ACC112 (cell line): ENCODE data around the gene TMEM164.

ENCODE experiments used
- H2AFZ ChIP-seq: fragments of 200-600 bp; sonication (generic); one replicate; pipeline ENCODE4 v1.6.0; 2017; ENCODE audit warnings: antibody characterized with exemption, low read length; ENCODE audit not compliant: unreplicated experiment
- H3K27ac ChIP-seq: fragments of 200-600 bp; sonication (generic); 2 replicates; pipeline ENCODE4 v1.5.1; 2014; ENCODE audit warnings: low read depth, mild to moderate bottlenecking, antibody characterized with exemption, low read length, moderate library complexity
- H3K27me3 ChIP-seq: fragments of 200-600 bp; sonication (generic); 2 replicates; pipeline ENCODE4 v1.6.1; 2014; ENCODE audit warnings: mild to moderate bottlenecking, antibody characterized with exemption, low read length, moderate library complexity, mixed read lengths; ENCODE audit not compliant: insufficient read depth
- H3K36me3 ChIP-seq: fragments of 200-600 bp; sonication (generic); 2 replicates; pipeline ENCODE4 v1.6.1; 2016; ENCODE audit warnings: mild to moderate bottlenecking, antibody characterized with exemption, low read length, moderate library complexity, mixed read lengths; ENCODE audit not compliant: insufficient read depth
- H3K4me1 ChIP-seq: fragments of 200-600 bp; sonication (generic); one replicate; pipeline ENCODE4 v1.6.1; 2016; ENCODE audit warnings: low read length, mixed read lengths; ENCODE audit not compliant: insufficient read depth, unreplicated experiment, control insufficient read depth
- H3K4me3 ChIP-seq: fragments of 200-600 bp; sonication (generic); 2 replicates; pipeline ENCODE4 v1.5.1; 2014; ENCODE audit warnings: mild to moderate bottlenecking, low read depth, low read length
- H3K79me2 ChIP-seq: fragments of 200-600 bp; sonication (generic); one replicate; pipeline ENCODE4 v1.6.0; 2016; ENCODE audit warnings: low read length; ENCODE audit not compliant: control insufficient read depth, unreplicated experiment, insufficient read depth

TMEM164 gene

GRCh38 chrX:110135618-110136017 lies 132.7 kb downstream of the TMEM164 start:
- Histone ChIP-seq H3K36me3 (no peaks in the 10 kb centered on the region; the same call in 1 of the 2 replicates), H3K79me2 (peaks cover 4% of the 10 kb centered on the region), H3K27ac (peak overlapping the region; percentile 12), H2AFZ (no peak overlapping the region), H3K4me1 (peaks cover 7% of the 10 kb centered on the region), H3K27me3 (no peaks in the 10 kb centered on the region), H3K4me3 (no peak overlapping the region)

- Histone ChIP-seq H3K4me3 (no peak overlapping the region), H3K79me2 (peaks cover 2% of the 10 kb centered on the region), H3K27ac (peak overlapping the region; percentile 12; the same call in 1 of the 2 replicates), H3K4me1 (peaks cover 7% of the 10 kb centered on the region), H3K27me3 (no peaks in the 10 kb centered on the region), H2AFZ (no peak overlapping the region), H3K36me3 (no peaks in the 10 kb centered on the region; the same call in 1 of the 2 replicates)
These were observed 133.2 kb downstream of the TMEM164 start for GRCh38 chrX:110136136-110136535.

GRCh38 chrX:110138557-110138956 lies 135.6 kb downstream of the TMEM164 start:
- H3K27ac ChIP-seq = no peak overlapping the region
- H3K4me1 ChIP-seq = peaks cover 4% of the 10 kb centered on the region
- no peak overlapping the region for H3K4me3 ChIP-seq
- H3K27me3 ChIP-seq = no peaks in the 10 kb centered on the region
- H3K79me2 ChIP-seq = peaks cover 5% of the 10 kb centered on the region
- H2AFZ ChIP-seq = no peak overlapping the region
- no peaks in the 10 kb centered on the region; the same call in 1 of the 2 replicates for H3K36me3 ChIP-seq

- H3K36me3 ChIP-seq = no peaks in the 10 kb centered on the region; the same call in 1 of the 2 replicates
- H3K27ac ChIP-seq = no peak overlapping the region
- peaks cover 5% of the 10 kb centered on the region for H3K79me2 ChIP-seq
- peaks cover 4% of the 10 kb centered on the region for H3K4me1 ChIP-seq
- no peak overlapping the region for H2AFZ ChIP-seq
- H3K27me3 ChIP-seq = no peaks in the 10 kb centered on the region
- H3K4me3 ChIP-seq = no peak overlapping the region
These were observed 136.3 kb downstream of the TMEM164 start for GRCh38 chrX:110139172-110139571.

GRCh38 chrX:110142096-110142495 lies 139.2 kb downstream of the TMEM164 start:
- Histone ChIP-seq H3K4me1 (peaks cover 14% of the 10 kb centered on the region), H3K36me3 (no peaks in the 10 kb centered on the region), H3K79me2 (peaks cover 5% of the 10 kb centered on the region), H3K4me3 (no peak overlapping the region), H2AFZ (no peak overlapping the region), H3K27ac (no peak overlapping the region), H3K27me3 (no peaks in the 10 kb centered on the region)

- no peaks in the 10 kb centered on the region for H3K27me3 ChIP-seq
- H3K27ac ChIP-seq = no peak overlapping the region
- H2AFZ ChIP-seq = no peak overlapping the region
- H3K4me1 ChIP-seq = peaks cover 14% of the 10 kb centered on the region
- no peak overlapping the region for H3K4me3 ChIP-seq
- H3K79me2 ChIP-seq = peaks cover 3% of the 10 kb centered on the region
- no peaks in the 10 kb centered on the region for H3K36me3 ChIP-seq
These were observed 140.7 kb downstream of the TMEM164 start for GRCh38 chrX:110143454-110144210.

GRCh38 chrX:110145311-110145710 lies 142.4 kb downstream of the TMEM164 start:
- H3K4me3 ChIP-seq = no peak overlapping the region
- peak overlapping the region; percentile 55; the same call in 1 of the 2 replicates for H3K27ac ChIP-seq
- no peak overlapping the region for H2AFZ ChIP-seq
- peaks cover 3% of the 10 kb centered on the region for H3K79me2 ChIP-seq
- no peaks in the 10 kb centered on the region for H3K27me3 ChIP-seq
- H3K36me3 ChIP-seq = no peaks in the 10 kb centered on the region
- peaks cover 14% of the 10 kb centered on the region for H3K4me1 ChIP-seq

GRCh38 chrX:110145854-110146253 lies 142.9 kb downstream of the TMEM164 start:
- Histone ChIP-seq H3K79me2 (peaks cover 3% of the 10 kb centered on the region), H3K4me3 (no peak overlapping the region), H3K36me3 (no peaks in the 10 kb centered on the region), H3K27me3 (no peaks in the 10 kb centered on the region), H3K4me1 (peaks cover 14% of the 10 kb centered on the region), H3K27ac (peak overlapping the region; percentile 55), H2AFZ (no peak overlapping the region)

GRCh38 chrX:110146521-110146920 lies 143.6 kb downstream of the TMEM164 start:
- Histone ChIP-seq H3K4me3 (no peak overlapping the region), H3K27me3 (no peaks in the 10 kb centered on the region), H2AFZ (no peak overlapping the region)

GRCh38 chrX:110153244-110153643 lies 150.3 kb downstream of the TMEM164 start:
- no peaks in the 10 kb centered on the region for H3K79me2 ChIP-seq
- H3K27ac ChIP-seq = no peak overlapping the region
- H3K4me1 ChIP-seq = no peaks in the 10 kb centered on the region
- no peak overlapping the region for H2AFZ ChIP-seq
- no peaks in the 10 kb centered on the region for H3K36me3 ChIP-seq
- no peaks in the 10 kb centered on the region for H3K27me3 ChIP-seq
- H3K4me3 ChIP-seq = no peak overlapping the region

More at GRCh38 chrX:110146521-110146920, 143.6 kb downstream of the TMEM164 start:
- Histone ChIP-seq H3K27ac (peak overlapping the region; percentile 55; the same call in 1 of the 2 replicates), H3K4me1 (peaks cover 14% of the 10 kb centered on the region), H3K36me3 (no peaks in the 10 kb centered on the region), H3K79me2 (peaks cover 3% of the 10 kb centered on the region)

GRCh38 chrX:110153896-110154295 lies 151.0 kb downstream of the TMEM164 start:
- H3K4me3 ChIP-seq = no peak overlapping the region
- H3K4me1 ChIP-seq = no peaks in the 10 kb centered on the region
- H3K27me3 ChIP-seq = no peaks in the 10 kb centered on the region
- no peaks in the 10 kb centered on the region for H3K36me3 ChIP-seq
- H2AFZ ChIP-seq = no peak overlapping the region
- no peak overlapping the region for H3K27ac ChIP-seq
- no peaks in the 10 kb centered on the region for H3K79me2 ChIP-seq
